A549 (cell line): Measurements from ENCODE around the gene FIS1. TPM values are rescaled to one million over a fixed set of nuclear protein-coding genes. Genes with fewer than 3 reads are reported as not detected.
A peak's percentile ranks its signal among the peaks of the same experiment; 100 is the strongest.

ENCODE experiments used
- ATAC-seq, 2 experiments: fragments of 200-7000 bp in 1 of 2; fragments of >200 bp in 1 of 2; cut with Nextera tagmentation in 1 of 2; cut with Tn5 transposase in 1 of 2; 3 replicates each; pipeline versions ENCODE4 v1.8.0 to v1.9.1; 2018 to 2020; ENCODE audit warnings: mild to moderate bottlenecking in 1 of 2, moderate library complexity in 1 of 2
- CTCF ChIA-PET: fragments of 300-600 bp; sonication (Branson Sonifier 250); formaldehyde crosslinking; extraction: SDS; loops from one replicate; lab custom pipeline; 2021; ENCODE audit warnings: antibody characterized with exemption, inconsistent platforms; lab: Yijun Ruan, JAX
- POLR2A ChIA-PET: fragments of 350-600 bp; formaldehyde crosslinking; extraction: SDS; loops from one replicate; lab custom pipeline; 2021; ENCODE audit warnings: antibody characterized with exemption, inconsistent platforms; lab: Yijun Ruan, JAX
- DNase-seq, 2 experiments: peaks; one replicate each; pipeline versions ENCODE4 v3.0.0 to v3.0.0-alpha.2; 2011 to 2016; ENCODE audit warnings: low read depth in 1 of 2, low spot score in 1 of 2
- FAIRE-seq: peaks from 2 replicates; lab custom pipeline; 2011; peaks lifted over from hg19 to GRCh38; lab: Jason Lieb, UNC
- H3K27ac ChIP-seq, 2 experiments: fragments of >200 bp; sonication (Bioruptor Twin); formaldehyde crosslinking; 3 replicates each; pipeline ENCODE4 v1.5.1; 2016 to 2017
- H3K4me1 ChIP-seq: fragments of >200 bp; sonication (Bioruptor Twin); formaldehyde crosslinking; 3 replicates; pipeline ENCODE4 v1.6.1; 2016
- H3K4me2 ChIP-seq: fragments of >200 bp; sonication (Bioruptor Twin); formaldehyde crosslinking; 3 replicates; pipeline ENCODE4 v1.6.1; 2016
- H3K4me3 ChIP-seq: fragments of >200 bp; sonication (Bioruptor Twin); formaldehyde crosslinking; 3 replicates; pipeline ENCODE4 v1.5.1; 2016
- H3K9me3 ChIP-seq: fragments of >200 bp; sonication (Bioruptor Twin); formaldehyde crosslinking; 3 replicates; pipeline ENCODE4 v1.6.1; 2016
- CTCF ChIP-seq: fragments of >200 bp; sonication (Bioruptor Twin); formaldehyde crosslinking; IDR thresholded peaks from 3 replicates; pipeline ENCODE4 v1.5.1; 2016
- EHF ChIP-seq: fragments of 250-450 bp; sonication (Bioruptor Pico); IDR thresholded peaks from 2 replicates; pipeline ENCODE4 v1.5.0; 2020; ENCODE audit warnings: mild to moderate bottlenecking
- JUNB ChIP-seq: fragments of >200 bp; sonication (Bioruptor Twin); formaldehyde crosslinking; IDR thresholded peaks from 2 replicates; pipeline ENCODE4 v1.6.1; 2016
- MAZ ChIP-seq: fragments of 150-350 bp; IDR thresholded peaks from 2 replicates; pipeline ENCODE4 v1.6.1; 2014; ENCODE audit warnings: antibody characterized with exemption, low read depth, low read length, borderline replicate concordance
- MYC ChIP-seq: IDR thresholded peaks from 2 replicates; pipeline ENCODE4 v1.6.1; 2012; ENCODE audit warnings: mild to moderate bottlenecking, inconsistent platforms, low read length, improper control_type of control experiment, borderline replicate concordance
- NPAS2 ChIP-seq: fragments of 250-450 bp; sonication (Bioruptor Pico); IDR thresholded peaks from 2 replicates; pipeline ENCODE4 v1.8.0; 2022; ENCODE audit warnings: mild to moderate bottlenecking, moderate library complexity, borderline replicate concordance
- NR3C1 ChIP-seq: fragments of >200 bp; sonication (Bioruptor Twin); formaldehyde crosslinking; IDR thresholded peaks from 3 replicates; pipeline ENCODE4 v1.6.1; 2017
- PBX3 ChIP-seq: IDR thresholded peaks from 2 replicates; pipeline ENCODE4 v1.6.1; 2012
- PHF8 ChIP-seq: fragments of 200-600 bp; sonication (generic); IDR thresholded peaks from 2 replicates; pipeline ENCODE4 v1.6.1; 2016; ENCODE audit warnings: low read depth, mild to moderate bottlenecking, antibody characterized with exemption, moderate library complexity, borderline replicate concordance
- POLR2A ChIP-seq: IDR thresholded peaks from 2 replicates; pipeline ENCODE4 v1.6.1; 2012; ENCODE audit warnings: mild to moderate bottlenecking, low read length
- RAD21 ChIP-seq, 2 experiments: fragments of >200 bp in 1 of 2; sonication (Bioruptor Twin) in 1 of 2; formaldehyde crosslinking in 1 of 2; IDR thresholded peaks in 1 of 2; conservative IDR thresholded peaks in 1 of 2; 2 replicates in 1 of 2; 3 replicates in 1 of 2; pipeline ENCODE4 v1.6.1; 2012 to 2018; ENCODE audit warnings: inconsistent platforms in 1 of 2
- RARB ChIP-seq: fragments of 250-450 bp; sonication (Bioruptor Pico); IDR thresholded peaks from 2 replicates; pipeline ENCODE4 v1.8.0; 2021; ENCODE audit warnings: mild to moderate bottlenecking, moderate library complexity
- TP53 ChIP-seq: fragments of 250-450 bp; sonication (Bioruptor Pico); IDR thresholded peaks from 2 replicates; pipeline ENCODE4 v1.5.0; 2021; ENCODE audit warnings: mild to moderate bottlenecking, moderate library complexity
- ZC3H11A ChIP-seq: fragments of 450-650 bp; IDR thresholded peaks from 2 replicates; pipeline ENCODE4 v1.6.1; 2014; ENCODE audit warnings: antibody characterized with exemption, mild to moderate bottlenecking
- ZNF302 ChIP-seq: fragments of 250-450 bp; sonication (Bioruptor Pico); IDR thresholded peaks from 2 replicates; pipeline ENCODE4 v1.9.0; 2021; ENCODE audit warnings: inconsistent platforms, mild to moderate bottlenecking, moderate library complexity
- ZSCAN20 ChIP-seq: fragments of 250-450 bp; sonication (Bioruptor Pico); IDR thresholded peaks from 2 replicates; pipeline ENCODE4 v1.8.0; 2022; ENCODE audit warnings: mild to moderate bottlenecking, moderate library complexity
- WGBS: methylation state at CpG from one replicate; pipeline ENCODE4 v1.1.6; 2017; ENCODE audit errors: missing lambda C conversion rate; 5-methylcytosine and 5-hydroxymethylcytosine counted together
- polyA plus RNA-seq, 4 experiments: library from polyadenylated mRNA; depleted of rRNA in 3 of 4; stranded (reverse); fragments of >200 nt; fragmentation: RNase III in 1 of 4; extraction: RNeasy Plus Mini Kit Qiagen cat#74134 plus additional on column Dnase treatment in 1 of 4; gene quantifications; 2 replicates in 3 of 4; 3 replicates in 1 of 4; pipeline ENCODE4 v1.2.3, GENCODE V29; 2011 to 2017
- TF ChIP-seq, protein P1 (sequence below): IDR thresholded peaks from 2 replicates; pipeline ENCODE4 v1.6.1; 2012

The FIS1 gene
- polyA plus RNA-seq, 2 of the 4 experiments (the other 2 are of a cell fraction) = 111 to 155 TPM

- CTCF ChIA-PET = interaction anchor here (0.9 to 2.3 kb wide), 10 partner anchors 8 to 177 kb away, joined by 3 to 18 read pairs (median 4); partner anchors contain the start of gene FIS1
- no peak for TF ChIP-seq POLR2A
- no peak for TF ChIP-seq NPAS2
- TF ChIP-seq MYC = no peak
- TF ChIP-seq MAZ = no peak
- TF ChIP-seq, protein P1, sequence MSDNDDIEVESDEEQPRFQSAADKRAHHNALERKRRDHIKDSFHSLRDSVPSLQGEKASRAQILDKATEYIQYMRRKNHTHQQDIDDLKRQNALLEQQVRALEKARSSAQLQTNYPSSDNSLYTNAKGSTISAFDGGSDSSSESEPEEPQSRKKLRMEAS = no peak
- TF ChIP-seq JUNB = no peak
- TF ChIP-seq RARB (CRISPR knock-in tag) = no peak
- no peak for TF ChIP-seq ZNF302
- no peak for TF ChIP-seq NR3C1
- no peak for TF ChIP-seq EHF
- TF ChIP-seq ZSCAN20 (CRISPR knock-in tag) = no peak
- TF ChIP-seq PBX3 = no peak
- TF ChIP-seq PHF8 = no peak
- TF ChIP-seq CTCF = no peak
- TF ChIP-seq TP53 = no peak
Measured at GRCh38 chr7:101235522-101235921, 9.4 kb downstream of the FIS1 start.

DNA sequence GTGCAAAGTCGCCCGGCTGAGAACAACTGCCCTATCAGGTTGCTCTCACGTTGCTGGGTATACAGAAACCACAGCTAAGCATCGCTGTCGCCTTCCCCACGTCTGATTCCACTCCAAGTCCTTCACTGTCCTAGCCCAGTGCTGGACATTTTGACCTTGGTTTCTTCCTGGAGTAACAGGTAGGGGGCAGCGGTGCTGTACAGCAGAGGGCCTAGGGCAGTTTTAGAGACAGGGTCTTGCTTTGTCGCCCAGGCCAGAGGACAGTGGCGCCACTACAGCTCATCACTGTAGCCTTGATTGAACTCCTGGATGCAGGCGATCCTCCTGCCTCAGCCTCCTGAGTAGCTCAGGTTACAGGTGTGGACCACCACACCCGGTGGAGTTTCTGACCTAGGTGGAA lies 9.8 kb downstream of the FIS1 start:
- no peak overlapping the region for H3K27ac ChIP-seq
- TF ChIP-seq JUNB = no peak
- TF ChIP-seq RAD21 (conservative IDR thresholded peaks at IDR 0.05 in 1 of 2, IDR thresholded peaks at IDR 0.05 in 1 of 2) = 0 out of 5 replicates have a peak, but pooled peaks of 1 of the 2 experiments have one; percentile 11
- peak; percentile 35 for TF ChIP-seq CTCF
- TF ChIP-seq, all 56 proteins: peak for 2
- DNase-seq (peak in 1 of 2 experiments; percentile 36), ATAC-seq (peak; percentile 30 to 47; a peak in 3 of 6 replicates), FAIRE-seq (no peak)
- H3K4me3 ChIP-seq = no peak overlapping the region
- peaks cover 6% of the 10 kb centered on the region; the same call in 2 of the 3 replicates for H3K4me1 ChIP-seq
- WGBS = 75% methylated on average over 11 of the region's 11 CpGs
- CTCF ChIA-PET = interaction anchor here (0.9 to 2.3 kb wide), 11 partner anchors 9 to 176 kb away, joined by 3 to 18 read pairs (median 4); partner anchors contain the start of gene FIS1
- no peaks in the 10 kb centered on the region for H3K9me3 ChIP-seq
- H3K4me2 ChIP-seq = no peak overlapping the region
- POLR2A ChIA-PET = interaction anchor here (0.8 kb wide), 1 partner anchor 9 kb away, joined by 3 read pairs; the partner anchor contains the start of gene FIS1

More at GRCh38 chr7:101235522-101235921, 9.4 kb downstream of the FIS1 start:
- Histone ChIP-seq H3K9me3 (no peaks in the 10 kb centered on the region), H3K4me1 (peaks cover 6% of the 10 kb centered on the region; the same call in 2 of the 3 replicates), H3K4me3 (no peak overlapping the region), H3K27ac (no peak overlapping the region), H3K4me2 (no peak overlapping the region)
- no peak for ATAC-seq
- DNase-seq = no peak
- POLR2A ChIA-PET = no interaction called here
- WGBS = 82% methylated on average over 9 of the region's 9 CpGs
- no peak for FAIRE-seq

GRCh38 chr7:101234636-101235035 lies 10.2 kb downstream of the FIS1 start:
- ChIA-PET CTCF (interaction anchor here (0.9 to 2.3 kb wide), 13 partner anchors 8 to 176 kb away, joined by 3 to 18 read pairs (median 4); partner anchors contain the start of gene FIS1), POLR2A (interaction anchor here (0.8 kb wide), 1 partner anchor 10 kb away, joined by 3 read pairs; the partner anchor contains the start of gene FIS1)
- Histone ChIP-seq H3K4me1 (peaks cover 6% of the 10 kb centered on the region; the same call in 2 of the 3 replicates), H3K4me2 (no peak overlapping the region), H3K27ac (no peak overlapping the region), H3K9me3 (no peaks in the 10 kb centered on the region), H3K4me3 (no peak overlapping the region)
- WGBS = 87% methylated on average over 5 of the region's 5 CpGs
- FAIRE-seq (no peak), DNase-seq (no peak), ATAC-seq (0 out of 6 replicates have a peak, but pooled peaks of 1 of the 2 experiments have one; percentile 3)
- TF ChIP-seq PBX3 (0 out of 2 replicates have a peak, but pooled peaks have one; percentile 32), ZC3H11A (no peak)
